GM12878 (cell line): ENCODE data around the gene RHBDF2. TPM values are rescaled to one million over a fixed set of nuclear protein-coding genes. Genes with fewer than 3 reads are reported as not detected.

ENCODE experiments used
- ATAC-seq: fragments of 200-7000 bp; cut with Tn5 transposase; 3 replicates; pipeline ENCODE4 v1.9.1; 2020; ENCODE audit warnings: mild to moderate bottlenecking, moderate library complexity
- BruUV-seq: library from RNA; stranded (reverse); fragments of 400-500 nt; replicated peaks from 2 replicates; lab custom pipeline; 2021; lab: Mats Ljungman, UMichigan
- CTCF ChIA-PET: fragments of 300-600 bp; sonication (Branson Sonifier 250); formaldehyde crosslinking; extraction: SDS; loops from one replicate; lab custom pipeline; 2021; ENCODE audit warnings: inconsistent platforms; lab: Yijun Ruan, JAX
- POLR2A ChIA-PET: fragments of 350-600 bp; formaldehyde crosslinking; extraction: SDS; loops from one replicate; lab custom pipeline; 2021; ENCODE audit warnings: inconsistent platforms; lab: Charles Lee
- RAD21 ChIA-PET: fragments of 300-600 bp; sonication (Branson Sonifier 250); formaldehyde crosslinking; loops from one replicate; lab custom pipeline; 2023; ENCODE audit warnings: antibody characterized with exemption; ENCODE audit not compliant: unreplicated experiment; lab: Charles Lee
- SMC1A ChIA-PET: fragments of 300-600 bp; sonication (Branson Sonifier 250); formaldehyde crosslinking; loops from one replicate; lab custom pipeline; 2023; ENCODE audit not compliant: unreplicated experiment, uncharacterized antibody; lab: Charles Lee
- DNase-seq: peaks from one replicate; pipeline ENCODE4 v3.0.0-alpha.2; 2011; ENCODE audit warnings: low read depth, low spot score
- FAIRE-seq: peaks from 3 replicates; lab custom pipeline; 2011; peaks lifted over from hg19 to GRCh38; lab: Jason Lieb, UNC
- H2AFZ ChIP-seq: 2 replicates; pipeline ENCODE4 v1.6.0; 2011; ENCODE audit warnings: low read depth, low read length, control low read depth; ENCODE audit not compliant: control insufficient read depth
- H3K27ac ChIP-seq: 2 replicates; pipeline ENCODE4 v1.5.1; 2011; ENCODE audit warnings: control low read depth; ENCODE audit not compliant: control insufficient read depth, insufficient read depth
- H3K27me3 ChIP-seq, 2 experiments: replicated peaks in 1 of 2; 2 replicates each; pipeline versions ENCODE4 v1.6.0 to v1.6.1; 2011; ENCODE audit warnings: low read length in 1 of 2; ENCODE audit not compliant: control insufficient read depth in 2 of 2, insufficient read depth in 2 of 2
- H3K36me3 ChIP-seq, 2 experiments: 2 replicates each; pipeline ENCODE4 v1.5.1; 2011; ENCODE audit warnings: low read length in 1 of 2; ENCODE audit not compliant: control insufficient read depth in 2 of 2, insufficient read depth in 2 of 2
- H3K4me1 ChIP-seq: 2 replicates; pipeline ENCODE4 v1.6.1; 2011; ENCODE audit warnings: mild to moderate bottlenecking, low read length, moderate library complexity, mixed read lengths; ENCODE audit not compliant: control insufficient read depth, insufficient read depth
- H3K4me2 ChIP-seq: 2 replicates; pipeline ENCODE4 v1.6.0; 2011; ENCODE audit warnings: control low read depth; ENCODE audit not compliant: control insufficient read depth, insufficient read depth
- H3K4me3 ChIP-seq: fragments of 200-600 bp; sonication (generic); 2 replicates; pipeline ENCODE4 v1.5.1; 2016
- H3K79me2 ChIP-seq: 2 replicates; pipeline ENCODE4 v1.6.0; 2011; ENCODE audit warnings: low read length; ENCODE audit not compliant: control insufficient read depth, insufficient read depth
- H3K9ac ChIP-seq: 2 replicates; pipeline ENCODE4 v1.8.0; 2011; ENCODE audit warnings: low read length, control low read depth, mixed read lengths; ENCODE audit not compliant: control insufficient read depth, insufficient read depth
- H3K9me3 ChIP-seq: replicated peaks from 3 replicates; pipeline ENCODE4 v1.5.1; 2011; ENCODE audit warnings: mild to moderate bottlenecking, low read length; ENCODE audit not compliant: control insufficient read depth, insufficient read depth
- H4K20me1 ChIP-seq: 2 replicates; pipeline ENCODE4 v1.6.0; 2011; ENCODE audit not compliant: control insufficient read depth, insufficient read depth
- ASH2L ChIP-seq: fragments of 300-600, 200-600 bp; sonication (generic); IDR thresholded peaks from 2 replicates; pipeline ENCODE4 v1.6.1; 2017; ENCODE audit warnings: low read depth, mild to moderate bottlenecking, borderline replicate concordance
- BRCA1 ChIP-seq: IDR thresholded peaks from 2 replicates; pipeline ENCODE4 v1.6.1; 2011; ENCODE audit warnings: low read depth, low read length, improper control_type of control experiment
- MEF2A ChIP-seq: IDR thresholded peaks from 2 replicates; pipeline ENCODE4 v1.6.1; 2011; ENCODE audit warnings: low read depth, mild to moderate bottlenecking, low read length, moderate library complexity; ENCODE audit not compliant: insufficient read depth
- NBN ChIP-seq: fragments of 450-650 bp; IDR thresholded peaks from 2 replicates; pipeline ENCODE4 v1.6.1; 2016
- NFIC ChIP-seq: IDR thresholded peaks from 2 replicates; pipeline ENCODE4 v1.6.1; 2012; ENCODE audit warnings: low read depth, mild to moderate bottlenecking, inconsistent platforms, low read length, moderate library complexity
- PAX5 ChIP-seq: IDR thresholded peaks from 2 replicates; pipeline ENCODE4 v1.6.1; 2011; ENCODE audit warnings: low read depth, low read length, borderline replicate concordance
- POLR2AphosphoS5 ChIP-seq: IDR thresholded peaks from 2 replicates; pipeline ENCODE4 v1.6.1; 2011; ENCODE audit warnings: mild to moderate bottlenecking, low read length, inconsistent platforms
- RELB ChIP-seq: fragments of 450-650 bp; IDR thresholded peaks from 2 replicates; pipeline ENCODE4 v1.6.1; 2017; ENCODE audit warnings: low read depth, mild to moderate bottlenecking, moderate library complexity
- TAF1 ChIP-seq: IDR thresholded peaks from 2 replicates; pipeline ENCODE4 v1.6.1; 2011; ENCODE audit warnings: mild to moderate bottlenecking, low read depth, low read length, borderline replicate concordance
- ZNF622 ChIP-seq: fragments of 450-650 bp; IDR thresholded peaks from 2 replicates; pipeline ENCODE4 v1.6.1; 2017; ENCODE audit warnings: mild to moderate bottlenecking, inconsistent platforms
- WGBS: methylation state at CpG from one replicate; pipeline ENCODE4 v1.1.6; 2016; ENCODE audit warnings: low lambda C conversion rate; ENCODE audit not compliant: insufficient replicate concordance, insufficient coverage; ENCODE audit errors: missing lambda C conversion rate; 5-methylcytosine and 5-hydroxymethylcytosine counted together
- in situ Hi-C: fragments of 300-500 bp; cut with MboI; formaldehyde crosslinking; loops from 9 replicates; pipeline ENCODE4 v1.14.3; 2018; ENCODE audit warnings: mixed read lengths
- intact Hi-C: fragments of 100-400 bp; cut with micrococcal nuclease; formaldehyde crosslinking; loops from one replicate; pipeline ENCODE4 v1.14.2; 2022; ENCODE audit not compliant: unreplicated experiment
- polyA plus RNA-seq, 11 experiments: library from polyadenylated mRNA; depleted of rRNA in 4 of 11; unstranded in 6 of 11; stranded (reverse) in 5 of 11; fragments of >200 nt; fragmentation: Nextera tagmentation in 4 of 11; fragmentation: Illumina TruSeq in 1 of 11; extraction: Ambion mirVana in 4 of 11; extraction: Trizol in 1 of 11; gene quantifications; 1 replicate in 1 of 11; 2 replicates in 10 of 11; pipeline versions ENCODE4 v1.2.1 to v1.2.3, GENCODE V29; 2011 to 2016; ENCODE audit warnings: inconsistent platforms in 2 of 11, missing spikeins in 2 of 11, low read depth in 1 of 11
- total RNA-seq, 4 experiments: library from RNA; depleted of rRNA in 3 of 4; stranded (reverse); fragments of >200 nt in 3 of 4; fragmentation: Illumina TruSeq in 1 of 4; extraction: Trizol in 1 of 4; gene quantifications; 2 replicates each; pipeline versions ENCODE4 v1.2.1 to v1.2.3, GENCODE V29; 2013 to 2021
- TF ChIP-seq, protein P1 (sequence below): IDR thresholded peaks from 2 replicates; pipeline ENCODE4 v1.6.1; 2012; ENCODE audit warnings: low read length, inconsistent platforms
- TF ChIP-seq, protein P2 (sequence below): IDR thresholded peaks from 2 replicates; pipeline ENCODE4 v1.6.1; 2012; ENCODE audit warnings: low read depth, low read length, improper control_type of control experiment

RHBDF2 gene
- total and polyA plus RNA-seq, 10 of the 15 experiments (the other 5 are each of a cell fraction or from before 2014, with no cell fraction given) = 0.97 to 43.0 (median 18.7) TPM

DNA sequence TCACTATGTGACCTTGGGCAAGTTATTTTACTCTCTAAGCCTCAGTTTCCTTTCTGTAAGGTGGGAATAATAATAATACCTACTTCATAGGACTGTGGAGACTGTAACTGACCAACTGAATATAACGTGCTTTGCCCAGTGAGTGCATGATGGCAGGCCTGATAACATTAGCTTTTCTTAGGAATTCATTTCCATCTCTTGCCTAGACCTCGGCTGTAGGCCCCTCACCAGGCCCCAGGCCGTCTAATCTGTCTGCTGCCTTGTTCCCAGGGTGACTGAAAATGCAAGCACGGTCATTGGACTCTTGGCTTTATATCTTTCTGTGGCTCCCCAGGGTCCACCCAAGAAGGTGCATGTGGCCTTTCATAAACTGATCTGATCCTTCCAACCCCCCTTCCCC lies 41.5 kb downstream of the RHBDF2 start:
- SMC1A ChIA-PET = interaction anchor here (1.2 to 3.5 kb wide), 11 partner anchors 11 to 155 kb away, joined by 3 to 31 read pairs (median 10); partner anchors contain the start of gene RHBDF2

More for the DNA sequence above, 41.5 kb downstream of the RHBDF2 start:
- Histone ChIP-seq H3K9ac (no peak overlapping the region), H3K36me3 (no peaks in the 10 kb centered on the region), H3K4me2 (no peak overlapping the region), H3K79me2 (no peaks in the 10 kb centered on the region), H4K20me1 (no peaks in the 10 kb centered on the region)
- ChIA-PET RAD21 (interaction anchor here (0.6 to 3.2 kb wide), 13 partner anchors 9 to 160 kb away, joined by 3 to 55 read pairs (median 7); no protein-coding TSS in a partner anchor), CTCF (interaction anchor here (0.7 to 6.4 kb wide), 18 partner anchors 10 to 268 kb away, joined by 3 to 142 read pairs (median 12); partner anchors contain the start of genes RHBDF2 and SPHK1), POLR2A (interaction anchor here (0.6 to 1.9 kb wide), 5 partner anchors 11 to 48 kb away, joined by 3 to 6 read pairs (median 4); partner anchors contain the start of gene RHBDF2)
- no peak for DNase-seq
- in situ Hi-C loops = no loop called here
- no TSS peak for BruUV-seq
- TF ChIP-seq NFIC = no peak
- no peak for TF ChIP-seq RELB
- no peak for TF ChIP-seq PAX5
- no peak for TF ChIP-seq BRCA1
- TF ChIP-seq POLR2AphosphoS5 = no peak
- no peak for TF ChIP-seq ASH2L
- no peak for TF ChIP-seq ZNF622
- TF ChIP-seq, protein P1, sequence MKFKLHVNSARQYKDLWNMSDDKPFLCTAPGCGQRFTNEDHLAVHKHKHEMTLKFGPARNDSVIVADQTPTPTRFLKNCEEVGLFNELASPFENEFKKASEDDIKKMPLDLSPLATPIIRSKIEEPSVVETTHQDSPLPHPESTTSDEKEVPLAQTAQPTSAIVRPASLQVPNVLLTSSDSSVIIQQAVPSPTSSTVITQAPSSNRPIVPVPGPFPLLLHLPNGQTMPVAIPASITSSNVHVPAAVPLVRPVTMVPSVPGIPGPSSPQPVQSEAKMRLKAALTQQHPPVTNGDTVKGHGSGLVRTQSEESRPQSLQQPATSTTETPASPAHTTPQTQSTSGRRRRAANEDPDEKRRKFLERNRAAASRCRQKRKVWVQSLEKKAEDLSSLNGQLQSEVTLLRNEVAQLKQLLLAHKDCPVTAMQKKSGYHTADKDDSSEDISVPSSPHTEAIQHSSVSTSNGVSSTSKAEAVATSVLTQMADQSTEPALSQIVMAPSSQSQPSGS = no peak
- TF ChIP-seq, protein P2, sequence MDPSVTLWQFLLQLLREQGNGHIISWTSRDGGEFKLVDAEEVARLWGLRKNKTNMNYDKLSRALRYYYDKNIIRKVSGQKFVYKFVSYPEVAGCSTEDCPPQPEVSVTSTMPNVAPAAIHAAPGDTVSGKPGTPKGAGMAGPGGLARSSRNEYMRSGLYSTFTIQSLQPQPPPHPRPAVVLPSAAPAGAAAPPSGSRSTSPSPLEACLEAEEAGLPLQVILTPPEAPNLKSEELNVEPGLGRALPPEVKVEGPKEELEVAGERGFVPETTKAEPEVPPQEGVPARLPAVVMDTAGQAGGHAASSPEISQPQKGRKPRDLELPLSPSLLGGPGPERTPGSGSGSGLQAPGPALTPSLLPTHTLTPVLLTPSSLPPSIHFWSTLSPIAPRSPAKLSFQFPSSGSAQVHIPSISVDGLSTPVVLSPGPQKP = no peak
- TF ChIP-seq NBN = no peak
- no peak for TF ChIP-seq MEF2A
- no peak for TF ChIP-seq TAF1
- TF ChIP-seq, all 136 proteins: peak for 0
- no peaks in the 10 kb centered on the region for H3K4me1 ChIP-seq
- ATAC-seq (no peak), FAIRE-seq (no peak)
- H3K27ac ChIP-seq = no peak overlapping the region
- no peak overlapping the region for H2AFZ ChIP-seq
- H3K27me3 ChIP-seq = no peaks in the 10 kb centered on the region
- 13% methylated on average over 4 of the region's 4 CpGs for WGBS
- H3K9me3 ChIP-seq = no peaks in the 10 kb centered on the region
- intact Hi-C loops = no loop called here
- no peak overlapping the region for H3K4me3 ChIP-seq
